Endothelial cell of umbilical vein (primary cell): ENCODE data around the gene ITPR2. TPM values are rescaled to one million over a fixed set of nuclear protein-coding genes. Genes with fewer than 3 reads are reported as not detected.

ENCODE experiments used
- BruUV-seq: library from RNA; stranded (reverse); fragments of 400-500 nt; replicated peaks from 2 replicates; lab custom pipeline; 2021; lab: Mats Ljungman, UMichigan
- CTCF ChIA-PET: fragments of 300-600, 350-600 bp; sonication (Branson Sonifier 250); formaldehyde crosslinking; loops from one replicate; lab custom pipeline; 2021; ENCODE audit warnings: antibody characterized with exemption, inconsistent platforms; lab: Charles Lee
- POLR2A ChIA-PET: fragments of 300-600, 350-600 bp; sonication (Branson Sonifier 250); formaldehyde crosslinking; loops from one replicate; lab custom pipeline; 2021; ENCODE audit warnings: antibody characterized with exemption, inconsistent platforms; lab: Charles Lee
- DNase-seq: peaks from one replicate; pipeline ENCODE4 v3.0.0-alpha.2; 2011; ENCODE audit warnings: low read depth, low spot score
- FAIRE-seq: peaks from 2 replicates; lab custom pipeline; 2011; peaks lifted over from hg19 to GRCh38; lab: Jason Lieb, UNC
- H2AFZ ChIP-seq: 2 replicates; pipeline ENCODE4 v1.6.0; 2012; ENCODE audit warnings: low read depth, low read length, control low read depth, inconsistent platforms
- H3K27ac ChIP-seq: 2 replicates; pipeline ENCODE4 v1.5.1; 2011; ENCODE audit warnings: low read depth, mild to moderate bottlenecking, control low read depth, low read length, moderate library complexity; ENCODE audit not compliant: insufficient read depth
- H3K27me3 ChIP-seq, 2 experiments: 2 replicates each; pipeline versions ENCODE4 v1.6.0 to v1.6.1; 2011; ENCODE audit warnings: low read length in 2 of 2, mixed read lengths in 1 of 2; ENCODE audit not compliant: control insufficient read depth in 2 of 2, insufficient read depth in 2 of 2
- H3K36me3 ChIP-seq, 2 experiments: 2 replicates in 1 of 2; 3 replicates in 1 of 2; pipeline ENCODE4 v1.5.1; 2011; ENCODE audit warnings: low read length in 2 of 2, mild to moderate bottlenecking in 1 of 2, moderate library complexity in 1 of 2; ENCODE audit not compliant: control insufficient read depth in 2 of 2, insufficient read depth in 2 of 2; ENCODE audit errors: extremely low read depth in 1 of 2
- H3K4me1 ChIP-seq: 3 replicates; pipeline ENCODE4 v1.5.1; 2011; ENCODE audit warnings: mild to moderate bottlenecking, low read length; ENCODE audit not compliant: control insufficient read depth, insufficient read depth; ENCODE audit errors: extremely low read depth
- H3K4me2 ChIP-seq: 2 replicates; pipeline ENCODE4 v1.6.1; 2011; ENCODE audit warnings: low read length, control low read depth, mixed read lengths; ENCODE audit not compliant: insufficient read depth
- H3K4me3 ChIP-seq, 3 experiments: fragments of 200-600 bp in 1 of 3; sonication (generic), shearing (Covaris generic) in 1 of 3; replicated peaks in 1 of 3; 2 replicates each; pipeline ENCODE4 v1.5.1; 2011 to 2016; ENCODE audit warnings: control low read depth in 3 of 3, low read length in 3 of 3, mild to moderate bottlenecking in 2 of 3, inconsistent platforms in 1 of 3, low read depth in 1 of 3, moderate library complexity in 1 of 3; ENCODE audit not compliant: insufficient read depth in 1 of 3
- H3K79me2 ChIP-seq: 2 replicates; pipeline ENCODE4 v1.6.0; 2012; ENCODE audit warnings: low read length, inconsistent platforms; ENCODE audit not compliant: control insufficient read depth, insufficient read depth
- H3K9ac ChIP-seq: replicated peaks from 2 replicates; pipeline ENCODE3; 2011; ENCODE audit warnings: low read length, control low read depth; ENCODE audit not compliant: insufficient read depth; ENCODE audit errors: extremely low read depth
- H3K9me1 ChIP-seq: replicated peaks from 3 replicates; pipeline ENCODE4 v1.6.0; 2011; ENCODE audit warnings: mild to moderate bottlenecking, low read length; ENCODE audit not compliant: control insufficient read depth, insufficient read depth; ENCODE audit errors: extremely low read depth
- H3K9me3 ChIP-seq: replicated peaks from 2 replicates; pipeline ENCODE4 v1.5.1; 2012; ENCODE audit warnings: low read length, inconsistent platforms; ENCODE audit not compliant: control insufficient read depth, insufficient read depth
- H4K20me1 ChIP-seq: replicated peaks from 2 replicates; pipeline ENCODE3; 2011; ENCODE audit warnings: mild to moderate bottlenecking, low read length; ENCODE audit not compliant: control insufficient read depth, insufficient read depth; ENCODE audit errors: extremely low read depth
- EZH2 ChIP-seq: IDR thresholded peaks from 2 replicates; pipeline ENCODE4 v1.6.1; 2012; ENCODE audit warnings: borderline replicate concordance, low read depth, mild to moderate bottlenecking, moderate library complexity, low read length, inconsistent platforms; ENCODE audit not compliant: severe bottlenecking
- GATA2 ChIP-seq: IDR thresholded peaks from 2 replicates; pipeline ENCODE4 v1.7.0; 2011; ENCODE audit warnings: low read depth, mild to moderate bottlenecking, moderate library complexity, mixed read lengths, low read length; ENCODE audit not compliant: insufficient read length, insufficient read depth
- MYC ChIP-seq: IDR thresholded peaks from one replicate; pipeline ENCODE4 v1.6.1; 2011; ENCODE audit warnings: mild to moderate bottlenecking, low read depth, low read length
- POLR2A ChIP-seq: IDR thresholded peaks from 2 replicates; pipeline ENCODE4 v1.6.1; 2012; ENCODE audit warnings: low read depth, mild to moderate bottlenecking, control low read depth, low read length
- dilution Hi-C: fragments of 300-500 bp; cut with MboI; formaldehyde crosslinking; loops from one replicate; pipeline ENCODE4 v1.15.0; 2019; ENCODE audit warnings: low sequenced_read_pairs; ENCODE audit not compliant: extremely low pct_ligation_motif_present
- intact Hi-C: fragments of 100-400 bp; cut with micrococcal nuclease; formaldehyde crosslinking; loops from one replicate; pipeline ENCODE4 v1.10.0; 2022
- polyA plus RNA-seq, 4 experiments: library from polyadenylated mRNA; depleted of rRNA in 3 of 4; stranded (reverse) in 3 of 4; unstranded in 1 of 4; fragments of >200 nt; gene quantifications; 2 replicates each; pipeline versions ENCODE4 v1.2.1 to v1.2.3, GENCODE V29; 2011 to 2012; ENCODE audit warnings: missing spikeins in 1 of 4
- total RNA-seq: library from RNA; stranded (reverse); gene quantifications from 2 replicates; pipeline ENCODE4 v1.2.3, GENCODE V29; 2021
- TF ChIP-seq, protein P1 (sequence below), 2 donors: IDR thresholded peaks; 1 replicate in 1 of 2; 2 replicates in 1 of 2; pipeline ENCODE4 v1.5.1; 2011; ENCODE audit warnings: low read length in 2 of 2, mild to moderate bottlenecking in 2 of 2, moderate library complexity in 2 of 2, control low read depth in 1 of 2, inconsistent platforms in 1 of 2, low read depth in 1 of 2; ENCODE audit not compliant: insufficient read depth in 1 of 2; ENCODE audit errors: extremely low read depth in 1 of 2

The ITPR2 gene
- total and polyA plus RNA-seq, 2 donors (not counting 3 experiments of a cell fraction or from before 2014, with no cell fraction given), result 16.2 to 86.8 TPM

DNA sequence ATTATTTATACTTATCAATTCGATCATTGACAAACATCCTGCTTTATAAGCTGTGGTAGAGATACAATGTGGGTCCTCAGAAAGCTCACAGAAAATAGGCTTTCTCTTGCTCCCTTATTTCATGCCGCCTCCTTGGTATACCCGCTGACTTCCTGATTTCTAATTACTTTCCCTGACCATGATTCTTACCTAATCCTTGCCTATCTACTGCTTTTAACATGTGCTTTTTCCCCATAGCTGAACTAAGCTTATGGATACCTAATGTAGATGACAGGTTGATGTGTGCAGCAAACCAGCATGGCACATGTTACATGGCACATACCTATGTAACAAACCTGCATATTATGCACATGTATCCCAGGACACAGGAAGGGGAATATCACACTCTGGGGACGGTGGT lies 65.1 kb downstream of the ITPR2 start:
- TF ChIP-seq POLR2A (no peak), MYC (no peak), GATA2 (no peak)
- Histone ChIP-seq H3K79me2 (peaks cover 13% of the 10 kb centered on the region), H4K20me1 (no peaks in the 10 kb centered on the region), H2AFZ (no peak overlapping the region), H3K4me2 (no peak overlapping the region), H3K4me1 (no peaks in the 10 kb centered on the region), H3K27me3 (no peaks in the 10 kb centered on the region), H3K9me1 (no peaks in the 10 kb centered on the region), H3K9me3 (no peaks in the 10 kb centered on the region), H3K36me3 (peaks cover 2 to 4% of the 10 kb centered on the region in 2 experiments), H3K9ac (no peak overlapping the region), H3K27ac (no peak overlapping the region), H3K4me3 (no peak overlapping the region)
- ChIA-PET POLR2A (no interaction called here), CTCF (interaction anchor here (0.7 to 2.0 kb wide), 4 partner anchors 38 to 66 kb away, joined by 3 to 6 read pairs (median 4); partner anchors contain the start of gene ITPR2)
- intact Hi-C loops, result no loop called here
- no peak for FAIRE-seq
- DNase-seq, result no peak
- no TSS peak for BruUV-seq
- dilution Hi-C loops, result no loop called here

DNA sequence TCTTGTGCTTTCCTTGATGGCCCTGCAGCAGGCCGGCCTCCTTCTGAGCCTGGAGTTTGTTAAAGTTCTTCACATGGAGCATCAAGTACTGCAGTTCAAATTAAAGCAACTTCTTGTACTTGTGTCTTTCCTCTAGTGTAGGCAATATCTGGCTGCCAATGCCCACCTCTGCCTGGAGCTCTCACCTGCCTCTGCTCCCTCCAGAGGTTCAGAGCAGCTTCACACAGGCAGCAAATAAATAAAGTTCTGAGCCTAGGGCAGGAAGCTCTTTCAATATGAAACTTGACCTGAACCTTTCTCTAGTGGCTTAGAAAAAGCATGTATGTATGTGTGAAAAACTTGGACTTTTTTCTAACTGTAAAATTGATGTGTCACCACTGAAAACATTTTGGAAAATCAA lies 65.9 kb downstream of the ITPR2 start:
- no peaks in the 10 kb centered on the region for H3K27me3 ChIP-seq
- H3K4me2 ChIP-seq, result no peak overlapping the region
- no peak overlapping the region for H3K4me3 ChIP-seq
- H3K27ac ChIP-seq, result no peak overlapping the region
- H3K9me3 ChIP-seq, result peaks cover 2% of the 10 kb centered on the region
- H3K36me3 ChIP-seq, result peaks cover 2 to 4% of the 10 kb centered on the region in 2 experiments
- H3K4me1 ChIP-seq, result no peaks in the 10 kb centered on the region
- TF ChIP-seq EZH2, result no peak
- TF ChIP-seq, protein P1, sequence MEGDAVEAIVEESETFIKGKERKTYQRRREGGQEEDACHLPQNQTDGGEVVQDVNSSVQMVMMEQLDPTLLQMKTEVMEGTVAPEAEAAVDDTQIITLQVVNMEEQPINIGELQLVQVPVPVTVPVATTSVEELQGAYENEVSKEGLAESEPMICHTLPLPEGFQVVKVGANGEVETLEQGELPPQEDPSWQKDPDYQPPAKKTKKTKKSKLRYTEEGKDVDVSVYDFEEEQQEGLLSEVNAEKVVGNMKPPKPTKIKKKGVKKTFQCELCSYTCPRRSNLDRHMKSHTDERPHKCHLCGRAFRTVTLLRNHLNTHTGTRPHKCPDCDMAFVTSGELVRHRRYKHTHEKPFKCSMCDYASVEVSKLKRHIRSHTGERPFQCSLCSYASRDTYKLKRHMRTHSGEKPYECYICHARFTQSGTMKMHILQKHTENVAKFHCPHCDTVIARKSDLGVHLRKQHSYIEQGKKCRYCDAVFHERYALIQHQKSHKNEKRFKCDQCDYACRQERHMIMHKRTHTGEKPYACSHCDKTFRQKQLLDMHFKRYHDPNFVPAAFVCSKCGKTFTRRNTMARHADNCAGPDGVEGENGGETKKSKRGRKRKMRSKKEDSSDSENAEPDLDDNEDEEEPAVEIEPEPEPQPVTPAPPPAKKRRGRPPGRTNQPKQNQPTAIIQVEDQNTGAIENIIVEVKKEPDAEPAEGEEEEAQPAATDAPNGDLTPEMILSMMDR (IDR thresholded peaks at IDR 0.05; ENCODE audit: extremely low read depth in 1 of 2, insufficient read depth in 1 of 2, low read depth in 1 of 2, low read length in 2 of 2), result peak in 1 of 2 donors; percentile 4
- H2AFZ ChIP-seq, result no peak overlapping the region
- H4K20me1 ChIP-seq, result no peaks in the 10 kb centered on the region
- intact Hi-C loops (no loop called here), dilution Hi-C loops (no loop called here)
- ChIA-PET CTCF (interaction anchor here (0.7 to 2.0 kb wide), 6 partner anchors 20 to 118 kb away, joined by 3 to 6 read pairs (median 5); partner anchors contain the start of gene ITPR2), POLR2A (no interaction called here)
- peaks cover 17% of the 10 kb centered on the region for H3K79me2 ChIP-seq
- no TSS peak for BruUV-seq
- DNase-seq (peak; percentile 72), FAIRE-seq (no peak)
- no peak overlapping the region for H3K9ac ChIP-seq
- H3K9me1 ChIP-seq, result no peaks in the 10 kb centered on the region
